HuH-7.5 (cell line): ENCODE results near the gene OR52R1.
"Not testable (repeated sequence)": the region's sequence is repeated elsewhere in the genome, so short reads cannot be mapped to it uniquely, and the experiment has no call there.

Experiments used
- DNase-seq: peaks from one replicate; pipeline ENCODE4 v3.0.0; 2011; ENCODE audit warnings: low spot score

The OR52R1 gene

DNA sequence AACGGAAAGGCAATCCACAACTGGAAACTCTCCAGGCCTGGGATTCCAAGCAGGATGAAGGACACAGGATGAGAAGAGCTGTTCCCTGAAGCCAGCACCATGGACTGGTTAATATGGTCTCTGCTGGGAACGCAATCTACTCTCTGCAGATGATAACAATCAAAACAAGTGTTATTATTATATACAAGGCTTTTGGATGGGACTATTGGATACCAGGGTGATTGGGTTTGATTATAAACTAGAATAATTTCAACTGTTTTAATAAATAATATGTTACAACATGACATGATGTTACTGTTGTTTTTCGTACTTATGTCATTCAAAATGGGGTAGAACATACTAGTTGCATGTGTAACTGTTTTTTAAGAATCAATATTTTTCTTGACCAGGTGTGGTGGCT lies at the start of gene OR52R1:
OR52R1 (minus strand) TSS at position 101 of the 400 bp plus-strand sequence; CDS start at position 101, 0 bp downstream.
- DNase-seq = no peak

DNA sequence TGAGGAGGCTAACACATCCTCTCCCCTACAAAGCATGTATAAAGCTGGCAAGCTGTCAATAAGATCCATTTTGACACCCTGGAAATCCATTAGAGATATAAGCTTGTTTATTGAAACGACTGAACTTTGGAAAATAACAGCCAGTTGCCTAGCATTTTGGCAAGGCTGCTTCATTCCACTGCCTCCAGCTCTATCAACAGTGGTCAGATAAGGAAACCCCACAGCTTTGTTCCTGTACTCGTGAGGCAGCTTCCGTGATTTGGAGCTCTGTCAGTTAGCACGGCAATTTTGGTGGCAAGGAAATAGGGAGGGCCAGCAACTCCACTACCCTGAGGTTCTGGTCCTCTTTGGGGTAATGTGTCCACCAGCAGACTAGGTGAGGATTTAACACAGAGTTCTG lies 46.9 kb upstream of the OR52R1 start:
- no peak for DNase-seq

DNA sequence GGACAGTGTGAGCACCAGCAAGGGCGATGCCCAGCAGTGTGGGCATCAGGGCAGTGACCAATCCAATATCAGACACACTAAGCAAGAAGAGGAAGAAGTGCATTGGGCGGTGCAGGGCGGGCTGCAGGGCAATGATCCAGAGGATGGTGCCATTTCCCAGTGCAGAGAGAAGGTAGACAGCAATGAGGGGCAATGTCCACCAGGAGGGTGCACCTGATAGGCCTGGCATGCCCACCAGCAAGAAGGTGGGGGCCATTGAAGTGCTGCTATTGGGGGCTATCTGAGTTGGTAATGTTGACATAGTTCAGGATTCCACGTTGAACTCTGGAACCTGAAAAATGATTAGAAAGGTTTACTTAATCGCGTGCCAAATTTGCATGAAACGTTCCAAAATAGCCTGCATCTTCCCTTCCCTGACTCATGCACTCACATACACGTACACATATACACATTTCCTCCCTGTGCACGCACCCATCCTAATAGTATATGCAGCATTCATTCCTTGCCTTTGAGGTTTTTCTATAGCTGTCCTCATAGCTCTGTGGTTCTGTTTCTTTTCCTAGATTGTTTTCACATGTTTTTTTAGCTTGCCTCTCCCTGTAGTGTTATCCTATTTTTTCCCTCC lies 44.8 kb upstream of the OR52R1 start, which contains the start of gene OR51S1:
OR51S1 (minus strand) TSS at position 301 of the 625 bp plus-strand sequence; CDS start at position 301, 0 bp downstream.
- no peak for DNase-seq

DNA sequence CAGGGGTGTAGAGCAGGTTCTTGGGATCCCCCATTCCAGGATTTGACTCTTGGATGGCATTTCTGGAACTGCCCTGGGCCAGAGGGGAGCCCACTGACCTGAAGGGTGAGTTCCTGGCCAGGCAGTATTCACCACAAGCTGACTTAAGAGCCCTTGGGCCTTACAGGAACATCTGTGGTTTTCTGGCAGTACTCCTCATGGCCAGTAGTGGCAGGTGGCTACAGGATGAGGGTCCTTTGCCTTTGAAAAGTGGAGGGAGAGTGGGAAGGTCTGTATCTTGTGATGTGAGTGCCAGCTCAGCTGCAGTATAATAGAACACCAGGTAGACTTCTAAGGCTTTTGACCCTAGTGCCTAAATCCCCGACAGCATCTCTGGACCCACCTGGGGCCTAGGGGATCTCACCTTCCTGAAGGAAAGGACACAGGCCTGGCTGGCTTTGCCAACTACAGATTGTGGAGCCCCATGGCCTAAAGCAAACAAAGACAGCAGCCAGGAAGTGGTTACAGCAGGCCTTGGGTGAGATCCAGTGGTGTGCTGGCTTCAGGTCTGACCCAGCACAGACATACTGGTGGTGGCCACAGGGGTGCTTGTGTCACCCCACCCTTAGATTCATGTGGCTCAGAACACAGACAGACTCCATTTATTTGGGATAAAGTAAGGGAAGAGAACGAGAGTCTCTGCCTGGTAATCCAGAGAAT lies 35.8 kb upstream of the OR52R1 start:
- DNase-seq = no peak

DNA sequence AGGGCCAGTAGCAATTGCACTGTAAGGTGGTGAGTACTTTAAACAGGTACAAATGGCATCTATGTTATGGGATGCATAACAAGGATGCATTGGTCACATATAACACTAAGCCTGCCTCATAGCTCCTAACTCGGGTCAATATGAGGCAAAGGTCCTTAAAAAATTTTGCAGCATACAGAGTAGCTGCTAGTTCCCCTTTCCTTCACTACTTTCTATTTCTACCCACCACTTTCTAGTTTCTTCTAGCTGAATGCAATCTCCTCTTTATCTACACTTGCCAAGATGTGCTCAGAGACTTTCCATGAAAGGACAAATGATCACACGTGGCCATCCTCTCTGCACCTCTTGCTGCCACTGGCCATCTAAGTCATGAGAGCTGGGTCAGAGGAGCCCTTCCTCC lies 26.7 kb upstream of the OR52R1 start:
- no peak for DNase-seq

DNA sequence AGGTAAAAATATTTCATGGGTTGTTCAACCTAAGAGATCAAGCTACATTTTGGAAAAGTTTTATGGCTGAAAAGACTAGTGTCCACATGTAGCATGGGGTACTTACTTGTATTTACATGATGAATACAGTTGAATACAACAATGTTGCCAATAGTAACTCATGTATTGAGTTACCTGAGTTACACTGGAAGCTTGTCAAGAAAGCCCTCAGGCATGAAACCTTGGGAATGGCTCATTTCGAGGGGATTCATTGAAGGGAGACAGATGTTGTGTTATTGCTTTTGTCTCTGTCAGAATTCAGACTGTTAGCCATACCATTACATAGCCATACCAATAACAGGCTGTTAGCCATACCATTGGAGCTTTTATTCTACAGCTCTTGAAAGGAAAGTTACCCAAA lies 26.2 kb upstream of the OR52R1 start:
- DNase-seq = no peak

DNA sequence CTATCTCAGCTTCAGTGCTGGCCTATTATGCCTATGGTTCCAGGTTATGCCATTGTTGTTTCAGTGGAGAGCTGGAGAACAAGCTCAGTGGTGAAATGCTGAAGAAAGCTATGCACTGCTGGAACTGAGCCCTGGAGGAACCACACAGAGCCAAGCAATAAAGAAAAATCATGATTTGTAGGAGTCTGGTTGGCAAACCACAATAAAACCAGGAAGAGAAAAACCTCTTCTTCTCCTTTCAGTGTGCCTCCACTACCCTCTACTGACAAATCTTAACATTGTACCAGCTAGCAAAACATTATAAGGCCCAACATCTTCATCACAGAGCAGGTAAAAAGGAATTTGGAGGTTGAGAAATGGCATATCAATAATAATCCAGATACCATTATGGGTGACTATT lies 22.2 kb upstream of the OR52R1 start:
- DNase-seq = no peak

DNA sequence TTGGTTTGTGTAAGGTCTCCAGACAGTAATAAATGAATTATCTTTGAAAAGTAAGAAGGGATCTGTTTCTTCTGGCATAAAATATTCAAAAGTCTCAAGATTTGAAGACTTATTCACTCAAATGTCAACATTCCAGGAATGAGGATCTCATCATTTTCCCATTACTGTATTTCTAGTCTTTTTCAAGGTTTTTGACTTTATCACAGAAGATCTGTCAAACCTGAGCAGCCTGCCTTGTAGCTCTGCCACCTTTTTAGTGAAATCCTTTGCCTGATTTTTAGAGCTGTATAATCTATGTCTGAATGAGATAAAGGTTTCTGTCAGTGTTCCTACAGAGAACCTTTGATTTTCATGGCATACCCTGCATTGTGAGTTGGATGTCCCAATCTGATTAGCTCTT lies 21.0 kb upstream of the OR52R1 start:
- DNase-seq = no peak

DNA sequence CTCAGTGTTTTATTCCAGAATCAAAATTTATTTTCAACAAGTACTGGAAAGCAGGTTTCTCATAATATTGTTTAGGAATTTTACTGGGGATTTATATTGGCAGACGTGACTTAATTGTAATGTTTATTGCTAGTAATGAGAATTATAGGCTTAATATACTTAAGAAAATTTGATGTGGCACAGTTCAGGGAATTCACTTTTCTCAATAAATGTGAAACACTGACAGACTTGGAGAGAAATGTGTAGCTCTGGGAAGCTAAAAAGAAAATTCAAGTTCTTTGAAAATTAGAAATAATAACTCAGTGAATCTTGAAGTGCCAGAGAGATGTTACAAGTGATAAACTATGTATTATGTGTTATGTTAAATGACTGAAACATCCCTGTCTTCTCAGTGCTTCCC lies 16.8 kb upstream of the OR52R1 start, which contains the start of gene OR51F2:
OR51F2 (plus strand) TSS at position 301 of the 400 bp plus-strand sequence. CDS start 101 bp downstream, outside the sequence.
- no peak for DNase-seq

DNA sequence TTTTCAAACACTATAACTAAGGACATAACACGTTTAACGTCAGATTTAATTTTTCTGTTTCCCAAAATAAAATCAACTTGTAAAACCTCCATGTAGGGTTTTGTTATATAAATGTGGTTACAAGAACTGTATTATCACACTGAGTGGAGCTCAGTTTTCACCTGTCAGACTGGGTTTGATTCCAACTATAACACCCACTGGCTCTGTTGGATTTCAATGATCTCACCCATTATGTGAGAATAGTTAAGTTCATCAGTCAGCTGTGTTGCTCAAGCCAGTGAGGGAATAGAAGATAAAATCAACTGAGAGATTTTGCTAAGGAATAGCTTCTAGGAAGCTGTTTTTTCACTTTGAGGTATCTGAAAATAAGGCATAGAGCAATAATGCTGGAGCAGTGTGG lies 5.1 kb upstream of the OR52R1 start:
- no peak for DNase-seq

DNA sequence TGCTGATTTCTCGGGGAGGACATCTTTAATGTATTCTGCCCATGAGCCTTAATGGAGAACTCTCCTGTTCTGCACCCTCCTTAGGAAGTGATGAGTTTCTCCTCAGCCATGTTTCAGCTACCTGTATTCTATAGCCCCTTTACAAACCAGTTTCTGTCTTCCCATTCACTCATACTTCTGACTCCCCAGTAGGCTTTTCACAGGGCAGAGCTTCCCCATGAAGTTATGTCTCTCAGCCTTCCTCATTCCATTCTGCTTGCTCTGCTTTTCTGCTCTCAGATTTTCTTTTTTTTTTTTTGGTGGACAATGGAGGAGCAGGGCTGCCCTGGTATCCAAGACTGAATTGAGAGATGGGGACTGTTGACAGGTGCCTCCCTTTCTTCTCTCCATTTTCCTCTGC lies 4.3 kb upstream of the OR52R1 start:
- no peak for DNase-seq

DNA sequence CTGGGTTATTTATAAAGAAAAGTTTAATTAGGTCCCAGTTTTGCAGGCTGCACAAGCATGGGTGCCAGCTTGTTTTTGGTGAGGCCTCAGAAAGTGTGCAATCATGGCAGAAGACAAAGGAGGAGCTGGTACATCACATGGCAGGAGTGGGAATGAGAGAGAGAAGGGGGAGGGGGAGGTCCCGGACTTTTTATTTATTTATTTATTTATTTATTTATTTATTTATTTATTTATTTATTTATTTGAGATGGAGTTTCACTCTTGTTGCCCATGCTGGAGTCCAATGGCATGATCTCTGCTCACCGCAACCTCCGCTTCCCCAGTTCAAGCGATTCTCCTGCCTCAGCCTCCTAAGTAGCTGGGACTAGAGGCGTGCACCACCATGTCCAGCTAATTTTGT lies 2.9 kb downstream of the OR52R1 start:
- DNase-seq = not testable (repeated sequence)

DNA sequence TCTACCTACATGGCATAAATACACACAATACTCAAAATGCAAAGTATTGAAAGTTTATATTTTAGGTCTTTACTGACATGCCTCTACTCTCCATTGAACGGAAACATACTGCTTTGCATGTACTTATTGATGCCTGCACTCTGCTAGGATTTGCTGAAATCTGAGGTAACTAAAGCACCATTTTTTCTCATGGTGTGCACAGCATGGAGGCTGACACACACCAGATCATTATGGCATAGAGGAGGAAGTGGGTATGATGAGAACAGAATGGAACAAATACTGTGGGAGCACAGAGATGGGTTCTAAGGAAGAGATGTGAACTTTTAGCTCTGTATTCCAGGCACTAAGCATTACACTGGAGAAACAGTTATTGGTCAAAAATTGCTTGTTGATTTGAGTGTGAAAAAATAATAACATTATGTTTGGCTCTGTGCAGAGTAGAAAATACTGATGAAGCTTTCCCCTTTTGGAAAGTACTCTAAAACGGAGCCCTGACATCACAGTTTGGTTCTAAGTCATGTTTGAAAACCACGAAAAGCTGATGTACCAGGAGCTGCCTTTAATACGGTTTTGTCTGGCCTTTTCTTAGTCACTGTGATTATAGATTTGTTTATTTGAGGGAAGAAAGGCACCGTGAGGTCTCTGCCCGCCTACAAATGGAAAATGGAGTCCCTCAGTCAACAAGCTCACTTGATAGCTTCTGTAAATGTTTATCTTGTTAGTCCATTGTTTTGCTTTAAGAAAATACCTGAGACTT lies 5.6 kb downstream of the OR52R1 start:
- no peak for DNase-seq

DNA sequence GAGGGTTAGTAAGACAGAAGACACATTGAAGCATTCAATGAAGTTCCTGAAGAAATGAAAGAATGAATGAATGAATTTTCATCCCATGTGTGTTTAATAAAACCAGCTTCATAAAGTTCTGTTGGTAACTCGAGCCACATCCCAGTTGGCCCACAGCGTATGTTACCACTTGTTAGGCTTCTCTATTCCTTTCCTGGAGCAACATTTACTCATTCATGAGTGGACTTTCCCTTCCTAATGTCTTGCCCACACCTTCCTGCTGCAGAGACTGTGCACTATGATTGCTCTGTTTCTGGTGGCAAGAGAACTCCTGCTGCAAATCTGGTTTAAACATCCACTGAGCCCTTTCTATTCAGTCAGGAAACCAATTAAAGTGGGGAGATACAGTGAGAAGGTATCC lies 7.0 kb downstream of the OR52R1 start:
- DNase-seq = no peak

DNA sequence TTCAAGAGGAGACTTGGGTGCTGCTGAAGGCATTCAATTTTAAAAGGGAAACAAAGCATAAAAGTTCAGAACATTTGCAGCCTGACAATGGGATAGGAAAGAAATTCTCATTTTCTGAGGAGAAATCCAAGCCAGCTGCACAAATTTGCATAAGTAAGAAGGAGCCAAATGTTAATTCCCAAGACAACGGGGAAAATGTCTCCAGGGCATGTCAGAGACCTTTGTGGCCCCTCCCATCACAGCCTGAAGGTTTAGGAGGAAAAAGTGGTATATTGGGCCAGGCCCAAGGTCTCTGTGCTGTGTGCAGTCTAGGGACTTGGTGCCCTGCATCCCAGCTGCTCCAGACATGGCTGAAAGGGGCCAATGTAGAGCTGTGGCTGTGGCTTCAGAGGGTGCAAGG lies 21.7 kb downstream of the OR52R1 start:
- DNase-seq = no peak

DNA sequence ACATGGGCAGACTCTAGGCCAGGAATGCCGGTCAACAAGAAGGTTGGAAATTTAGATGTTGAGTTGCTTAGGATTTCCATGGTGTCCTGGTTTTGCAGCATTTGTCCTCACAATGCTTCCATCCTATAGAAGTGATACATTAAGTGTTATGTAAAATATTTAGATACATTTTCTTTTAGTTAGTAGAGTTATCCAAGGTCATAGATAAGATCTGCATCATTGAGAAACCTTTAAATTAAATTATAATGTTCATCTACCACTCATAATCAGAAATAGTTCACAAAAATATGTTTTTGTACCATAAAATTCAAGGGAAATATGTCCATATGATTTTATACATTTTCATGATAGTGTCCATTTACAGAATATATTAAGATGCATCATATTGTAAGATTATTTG lies 34.3 kb downstream of the OR52R1 start, which contains the start of gene OR51F1:
OR51F1 (minus strand) TSS at position 101 of the 400 bp plus-strand sequence; CDS start at position 101, 0 bp downstream.
- no peak for DNase-seq

DNA sequence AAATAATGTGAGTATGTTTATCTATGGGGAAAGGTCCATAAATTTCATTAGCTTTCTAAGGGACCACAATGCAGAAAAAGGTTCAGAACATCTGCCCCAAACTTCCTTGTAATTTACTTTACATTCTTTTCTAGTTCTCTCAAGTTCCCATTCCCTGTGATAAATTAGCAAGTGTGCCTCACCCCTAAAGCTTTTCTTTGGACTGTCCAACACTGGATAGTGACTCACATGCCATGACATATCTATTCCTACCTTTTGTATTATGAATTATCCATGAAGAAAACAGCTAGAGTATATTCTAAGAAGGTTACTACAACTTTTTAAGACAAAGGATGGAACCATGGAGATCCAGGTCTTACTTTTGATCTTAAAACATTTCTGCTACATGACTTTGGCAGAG lies 36.1 kb downstream of the OR52R1 start:
- no peak for DNase-seq

DNA sequence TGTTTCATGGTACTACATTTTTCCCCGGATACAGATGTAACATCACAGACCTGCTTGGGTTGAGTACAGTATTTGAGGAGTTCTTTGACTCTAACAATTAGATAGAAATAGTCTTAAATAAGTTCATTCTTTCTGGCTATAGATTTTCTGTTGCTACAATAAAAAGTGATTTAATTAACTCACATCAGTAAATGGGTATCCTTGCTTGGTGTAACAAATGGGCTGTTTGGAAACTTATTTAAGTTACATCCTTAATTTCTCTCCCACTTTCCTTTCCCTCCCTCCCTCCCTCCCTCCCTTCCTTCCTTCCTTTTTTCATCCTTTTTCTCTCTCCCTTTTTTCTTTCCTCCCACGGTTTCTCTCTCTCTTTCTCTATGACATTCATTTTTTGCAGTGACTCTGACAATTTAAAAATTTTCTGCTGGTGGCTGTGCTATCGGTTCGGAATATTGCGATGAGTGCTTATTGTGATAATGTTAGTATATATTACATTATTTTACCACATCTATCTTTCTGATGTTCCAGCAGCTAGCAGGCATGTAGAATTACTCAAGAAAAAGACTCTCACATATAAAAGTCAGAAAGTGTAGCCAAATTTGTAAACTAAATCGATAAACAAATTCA lies 37.6 kb downstream of the OR52R1 start:
- no peak for DNase-seq

DNA sequence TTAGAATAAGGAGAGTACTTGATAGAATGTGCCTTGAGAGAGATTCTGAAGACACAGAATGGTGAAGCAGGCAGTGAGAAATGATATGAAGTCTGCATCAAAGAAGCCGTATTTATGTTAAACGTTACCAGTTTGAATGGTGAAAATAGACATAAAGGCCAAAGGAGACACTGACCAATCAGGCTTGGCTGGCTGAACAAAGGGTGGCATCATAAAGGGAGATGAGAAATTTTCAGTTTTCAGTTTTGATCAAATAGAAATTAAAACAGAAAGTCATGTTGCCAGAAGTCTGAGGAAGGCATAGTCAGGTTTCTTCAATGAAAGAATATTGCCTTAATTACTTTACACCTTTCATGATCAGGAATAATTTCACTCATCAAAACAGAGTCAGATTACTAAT lies 41.1 kb downstream of the OR52R1 start:
- no peak for DNase-seq
